Activated T-cell treated with anti-CD3 and anti-CD28 coated beads, Interleukin-2, amount 50 U/mL, for 1 hour (primary cell): ENCODE results near the gene EFCAB11.

Source experiments
- DNase-seq: peaks from one replicate; pipeline ENCODE4 v3.0.0-alpha.2; 2020

The EFCAB11 gene

DNA sequence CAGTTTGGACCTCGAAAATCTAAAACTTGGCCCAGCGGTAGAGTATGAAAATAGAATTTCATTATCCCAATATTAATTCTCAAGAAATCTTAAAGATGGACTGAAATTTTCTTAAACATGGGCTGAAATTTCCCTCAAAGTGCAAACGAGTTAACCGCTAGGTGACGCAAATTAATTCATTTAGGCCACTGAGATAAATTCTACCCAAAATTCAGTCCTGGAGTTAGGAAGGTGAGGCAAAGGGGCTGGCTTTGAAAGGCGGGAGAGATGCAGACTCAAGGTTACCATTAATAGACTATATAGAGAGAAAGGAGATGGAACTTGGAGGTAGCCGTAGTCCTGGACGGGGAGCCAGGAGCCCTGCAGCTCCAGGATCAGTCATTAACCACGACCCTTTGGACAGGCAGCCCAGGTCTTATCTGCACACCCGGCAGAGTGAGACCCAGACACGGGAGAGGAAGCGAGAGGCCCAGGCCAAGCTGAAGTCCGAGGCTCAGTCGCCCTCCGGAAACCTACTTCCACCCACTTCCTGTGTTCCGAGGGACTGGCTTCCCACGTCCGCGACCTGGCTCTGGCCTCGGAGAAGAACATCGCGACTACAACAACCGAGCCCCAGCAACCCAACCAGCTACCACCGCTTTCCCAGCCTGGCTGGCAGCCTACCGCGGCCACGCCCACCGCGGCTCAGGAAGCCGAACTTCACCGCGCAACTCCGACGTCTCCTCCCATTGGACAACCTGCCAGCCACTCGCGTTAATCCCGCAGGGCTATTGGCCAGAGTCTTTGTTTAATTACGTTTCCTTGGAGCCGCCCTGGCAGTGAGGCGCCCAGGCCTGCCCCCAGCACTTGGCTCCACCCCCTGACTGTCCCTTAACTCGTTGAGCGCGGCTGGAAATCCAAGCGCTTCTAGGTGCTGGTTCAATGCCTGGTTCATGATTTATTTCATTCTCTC is at the start of gene EFCAB11:
Gene EFCAB11, minus strand, starts transcription at position 661 of the 952 bp plus-strand sequence. Its CDS starts 70 bp downstream, at position 591.
- peak; percentile 89 for DNase-seq

- no peak for DNase-seq
Observed at GRCh38 chr14:90003526-90004307, 49.2 kb upstream of the EFCAB11 start.

DNA sequence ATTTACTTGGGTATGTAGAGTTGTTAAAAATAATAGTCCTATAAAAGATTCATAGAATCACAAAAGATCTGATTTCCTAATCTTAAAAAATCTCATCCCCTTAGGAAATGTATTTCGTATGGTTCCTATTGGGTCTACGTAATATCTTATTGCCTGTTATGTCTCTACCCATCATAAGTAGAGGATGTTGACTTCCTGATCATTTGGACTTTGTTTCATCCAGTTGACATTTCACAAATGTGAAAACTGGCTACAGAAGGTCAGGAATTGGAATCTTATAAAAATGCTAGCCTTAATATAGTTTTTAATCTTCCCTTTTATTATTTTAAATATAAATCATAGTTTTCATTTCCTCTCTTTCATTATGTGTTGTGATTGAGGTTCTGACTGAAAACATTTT is 46.4 kb upstream of the EFCAB11 start:
- DNase-seq = no peak

- no peak for DNase-seq
Observed at GRCh38 chr14:89996963-89997362, 42.4 kb upstream of the EFCAB11 start.

GRCh38 chr14:89992273-89992672 is 37.7 kb upstream of the EFCAB11 start:
- DNase-seq = no peak

DNA sequence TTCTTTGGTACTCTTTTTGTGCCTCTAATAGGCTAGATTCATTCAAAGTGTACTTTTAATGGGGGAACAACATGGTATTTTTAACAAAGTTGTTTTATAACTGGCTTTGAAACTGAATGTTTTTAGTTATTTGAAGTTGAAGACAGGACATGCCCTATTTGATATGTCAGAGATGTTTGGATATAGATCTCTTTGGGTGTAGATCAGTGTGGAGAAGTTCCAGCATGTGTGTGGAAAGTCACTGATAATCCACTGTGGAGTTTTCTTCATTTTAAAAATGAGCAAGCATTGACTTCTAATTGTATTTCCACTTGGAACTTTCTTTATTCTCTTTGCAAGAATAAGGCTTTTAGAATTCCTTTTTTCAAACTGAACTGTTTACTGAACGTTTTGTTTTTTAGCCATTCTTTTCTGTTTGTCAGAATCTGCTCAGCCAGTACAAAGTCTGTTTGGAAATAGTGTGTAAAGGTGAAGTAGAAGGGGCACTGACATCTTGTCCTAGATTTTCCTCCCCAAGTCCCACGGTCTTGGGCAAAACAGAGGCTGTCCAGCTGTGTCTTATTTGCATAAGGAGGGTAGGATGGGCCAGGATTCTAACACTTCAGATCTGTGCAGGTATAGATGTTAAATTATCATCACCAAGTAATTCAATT is 36.2 kb upstream of the EFCAB11 start:
- no peak for DNase-seq

DNA sequence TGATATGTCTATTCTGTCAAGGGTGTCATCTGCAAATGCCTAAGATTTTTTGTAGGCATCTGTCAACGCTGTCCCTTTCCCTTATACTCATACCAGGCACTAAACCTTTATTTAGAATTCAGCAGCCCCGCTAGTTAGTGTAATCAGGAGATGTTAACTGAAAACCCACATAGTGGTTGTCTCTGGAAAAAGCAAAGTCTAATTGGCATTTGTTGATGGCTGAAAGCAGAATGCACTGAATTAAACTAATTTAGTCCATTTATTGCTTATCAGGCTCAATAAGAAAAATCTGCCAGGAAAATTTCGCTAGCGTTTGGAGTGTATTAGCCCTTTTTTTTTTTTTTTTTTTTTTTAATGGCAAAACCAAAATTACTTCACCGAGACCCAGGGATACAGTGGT is 35.7 kb upstream of the EFCAB11 start:
- DNase-seq = no peak

DNA sequence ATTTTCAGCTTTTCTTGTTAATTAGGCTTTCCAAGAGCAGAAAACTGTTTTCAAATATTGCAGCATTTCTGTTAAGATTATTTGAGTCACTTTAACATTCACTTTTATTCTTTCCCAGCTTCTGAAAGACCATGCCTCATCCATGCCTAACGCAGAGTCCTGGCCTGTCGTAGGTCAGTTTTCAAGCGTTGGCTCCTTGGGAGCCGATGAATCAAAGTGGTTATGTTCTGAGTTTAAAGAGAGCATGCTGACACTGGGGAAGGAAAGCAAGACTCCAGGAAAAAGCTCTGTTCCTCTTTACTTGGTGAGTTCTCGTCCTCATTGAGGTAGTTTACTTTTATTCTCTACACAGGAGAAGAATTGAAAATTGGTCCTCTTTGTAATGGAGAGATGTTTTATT is 34.3 kb upstream of the EFCAB11 start:
- DNase-seq = no peak

DNA sequence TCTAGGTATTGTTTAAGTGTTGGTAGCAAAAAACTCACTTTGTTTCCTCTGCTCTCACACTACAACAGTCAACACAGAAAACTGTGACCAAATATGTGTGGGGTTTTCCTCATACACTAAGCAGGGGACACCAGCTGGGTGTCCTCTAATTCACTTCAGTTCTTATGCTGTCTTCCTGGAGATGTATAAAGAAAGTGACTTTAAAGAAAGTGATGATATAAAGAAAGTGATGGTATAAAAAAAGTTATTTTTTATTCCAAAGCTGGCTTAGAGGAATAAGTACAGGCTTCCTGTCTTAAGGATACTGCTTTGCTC is 32.6 kb upstream of the EFCAB11 start:
- DNase-seq = no peak

DNA sequence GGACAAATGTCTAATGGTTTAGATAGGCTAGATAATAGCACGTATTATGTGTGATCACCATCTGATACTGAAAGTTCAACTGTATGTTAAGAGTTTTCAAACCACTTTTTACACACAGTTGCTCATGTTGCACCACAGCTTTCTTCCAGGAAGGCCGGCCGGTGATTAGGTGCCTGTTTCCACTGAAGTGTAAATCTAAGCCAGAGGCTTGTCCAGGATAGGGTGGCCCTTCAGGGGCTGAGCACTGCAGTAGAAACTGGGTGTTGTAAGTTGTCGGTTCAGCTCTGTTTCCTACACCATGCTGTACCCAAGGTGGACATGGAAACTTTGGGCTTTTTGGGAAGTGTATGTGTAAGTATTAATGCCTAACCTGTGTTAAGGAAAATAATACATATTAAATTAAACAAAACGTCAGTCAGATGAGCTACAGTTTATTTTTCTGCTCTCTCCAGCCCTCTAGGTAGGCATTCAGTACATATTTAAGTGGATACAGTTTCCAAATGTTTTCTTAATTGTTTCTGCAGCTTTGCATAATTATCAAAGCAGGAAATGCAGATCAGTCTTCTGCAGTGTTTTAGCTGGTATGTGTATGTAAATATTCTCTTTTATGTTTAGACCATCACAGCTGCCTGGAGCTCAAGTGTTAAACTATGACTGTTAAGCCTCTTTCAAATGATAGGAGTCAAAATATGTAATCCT is 32.1 kb upstream of the EFCAB11 start:
- no peak for DNase-seq

DNA sequence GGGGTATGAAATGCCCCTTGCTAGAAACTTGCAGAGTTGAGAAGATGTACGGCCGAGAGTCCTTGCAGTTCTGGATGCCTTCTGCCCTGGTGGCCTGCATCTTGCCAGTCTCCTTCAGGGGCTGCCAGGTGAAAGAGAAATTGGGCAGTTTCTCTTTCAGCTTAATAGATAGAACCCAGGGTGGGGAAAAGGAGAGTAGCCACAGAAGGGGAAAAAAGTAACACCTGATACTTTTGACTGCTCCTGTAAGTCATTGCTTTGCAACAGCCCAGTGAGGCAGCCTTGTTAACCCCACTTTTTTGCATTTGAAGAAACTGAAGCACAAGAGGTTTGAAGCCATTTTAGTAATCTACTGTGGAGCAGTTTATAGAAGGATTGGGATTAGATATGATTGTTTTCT is 28.8 kb upstream of the EFCAB11 start:
- no peak for DNase-seq

- no peak for DNase-seq
Observed at GRCh38 chr14:89978656-89979055, 24.1 kb upstream of the EFCAB11 start.

DNA sequence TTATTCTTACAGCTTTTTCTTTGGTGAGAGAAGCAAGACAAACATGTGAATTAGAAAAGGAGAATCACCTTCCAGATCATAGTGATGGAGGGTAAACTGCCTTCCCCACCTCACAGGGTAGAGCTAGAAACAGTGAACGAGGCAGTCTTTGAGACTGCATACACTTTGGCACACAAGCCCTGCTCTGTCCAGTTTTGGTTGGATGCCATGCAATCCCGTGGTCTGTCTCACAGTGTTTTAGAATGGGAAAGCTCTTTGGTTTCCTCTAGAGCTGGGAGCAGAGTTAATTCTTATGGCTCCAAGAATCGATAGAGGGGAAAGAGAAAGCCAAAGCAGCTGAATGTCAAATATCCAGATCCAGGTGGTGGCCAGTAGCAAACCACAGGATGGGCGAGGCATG is 23.1 kb upstream of the EFCAB11 start:
- no peak for DNase-seq

- DNase-seq = peak; percentile 51
Observed at GRCh38 chr14:89973234-89973823, 18.8 kb upstream of the EFCAB11 start.

GRCh38 chr14:89965839-89966238 is 11.3 kb upstream of the EFCAB11 start:
- no peak for DNase-seq

- DNase-seq = no peak
Observed at GRCh38 chr14:89963288-89963978, 8.9 kb upstream of the EFCAB11 start.

DNA sequence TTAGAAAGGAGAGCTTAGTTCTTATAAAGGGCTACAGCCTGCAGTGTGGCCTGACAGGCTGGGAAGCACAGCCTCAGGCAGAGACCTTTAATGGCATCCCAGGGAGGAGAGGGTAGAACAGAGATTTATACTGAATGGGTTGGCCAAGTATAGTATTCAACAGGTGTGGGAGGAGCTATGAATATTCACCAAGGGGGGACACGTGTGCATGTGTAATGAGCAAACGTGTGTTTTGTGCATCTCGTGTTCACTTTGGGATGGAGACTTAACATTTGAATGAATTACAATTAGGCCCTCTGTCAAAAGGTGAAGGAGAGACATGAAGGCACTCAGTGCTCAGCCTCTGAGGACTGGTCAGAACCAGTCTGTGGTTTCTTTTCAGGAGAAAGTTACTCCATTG is 6.4 kb upstream of the EFCAB11 start:
- DNase-seq = no peak

DNA sequence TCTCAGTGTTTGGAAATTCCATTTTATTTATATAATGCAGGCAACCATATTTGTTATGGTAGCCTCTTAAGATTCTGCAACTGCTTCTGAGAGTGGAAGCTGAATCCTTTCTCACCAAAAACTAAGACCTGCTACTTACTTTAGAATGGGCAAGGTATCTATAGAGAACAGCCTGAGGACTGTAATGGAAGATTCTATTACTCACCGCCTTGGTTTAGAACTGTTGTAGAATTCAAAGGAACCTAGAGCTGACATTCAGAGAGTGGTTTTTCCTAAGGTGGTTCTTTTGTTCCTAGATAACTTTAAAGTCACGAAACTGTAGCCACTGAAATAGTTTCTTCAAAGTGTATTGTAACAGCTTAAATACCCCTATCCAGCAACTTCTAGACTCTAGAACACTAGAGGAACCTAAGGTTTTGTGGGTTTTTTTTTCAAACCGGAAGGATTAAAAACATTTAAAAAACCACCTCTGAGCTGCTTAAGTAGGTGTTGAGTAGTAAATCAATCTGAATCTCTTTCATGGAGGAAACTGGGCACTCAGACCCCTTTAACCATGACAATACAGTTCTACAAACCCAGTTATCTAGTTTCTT is 5.4 kb upstream of the EFCAB11 start:
- DNase-seq = no peak

- no peak for DNase-seq
Observed at GRCh38 chr14:89958966-89959365, 4.4 kb upstream of the EFCAB11 start.

DNA sequence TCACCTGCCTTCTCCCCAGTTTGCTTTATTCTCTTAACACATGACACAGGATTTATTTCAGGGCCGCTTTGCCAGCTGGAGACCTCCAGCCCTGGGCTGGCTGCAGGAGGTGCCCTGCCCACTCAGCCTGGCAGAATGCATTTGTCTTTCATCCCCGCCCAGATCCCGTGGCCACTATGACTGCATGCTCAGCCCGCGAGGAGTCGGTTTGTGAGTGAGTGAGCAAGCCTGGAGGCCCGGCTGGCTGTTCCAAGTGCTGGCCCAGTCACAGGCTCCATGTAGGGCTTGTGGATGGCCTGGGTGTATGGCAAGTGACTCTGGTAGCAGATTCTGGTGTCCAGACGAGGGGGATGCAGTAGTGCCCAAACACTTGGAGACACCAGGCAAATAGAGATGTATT is 3.3 kb upstream of the EFCAB11 start:
- DNase-seq = no peak

DNA sequence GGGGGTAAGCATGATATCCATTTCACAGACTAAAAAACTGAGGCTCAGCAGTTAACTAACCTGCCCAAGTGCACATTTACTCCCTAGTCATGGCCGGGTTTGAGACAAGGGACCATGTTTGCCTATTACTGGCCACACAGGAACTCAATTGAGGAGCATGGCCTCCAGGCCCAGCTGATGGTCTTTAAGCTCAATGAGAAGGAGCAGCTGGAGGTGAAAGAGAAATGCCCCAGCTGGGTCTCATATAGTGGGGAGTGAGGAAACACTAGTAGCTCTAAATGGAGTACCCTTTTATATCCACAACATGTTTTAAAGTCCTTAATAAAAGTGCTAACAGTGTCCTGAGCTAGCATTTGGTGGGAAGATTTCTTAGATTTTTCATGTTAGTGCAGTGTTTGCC is 2.8 kb upstream of the EFCAB11 start:
- no peak for DNase-seq

DNA sequence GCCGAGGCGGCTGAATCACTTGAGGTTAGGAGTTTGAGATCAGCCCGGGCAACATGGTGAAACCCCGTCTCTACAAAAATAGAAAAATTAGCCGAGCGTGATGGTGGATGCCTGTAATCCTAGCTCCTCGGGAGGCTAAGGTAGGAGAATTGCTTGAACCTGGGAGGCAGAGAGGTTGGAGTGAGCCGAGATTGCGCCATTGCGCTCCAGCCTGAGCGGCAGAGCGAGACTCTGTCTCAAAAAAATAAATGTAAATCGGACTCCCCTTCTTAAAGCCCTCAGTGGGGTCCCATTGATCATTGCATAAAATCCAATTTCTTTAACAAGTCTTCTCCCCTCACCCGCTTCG is 2.1 kb upstream of the EFCAB11 start:
- no peak for DNase-seq
